Caco-2 (cell line): Measurements from ENCODE around the gene JTB. TPM values are rescaled to one million over a fixed set of nuclear protein-coding genes. Genes with fewer than 3 reads are reported as not detected.

Source experiments
- BruUV-seq: library from RNA; stranded (reverse); fragments of 400-500 nt; replicated peaks from 2 replicates; lab custom pipeline; 2021; lab: Mats Ljungman, UMichigan
- CTCF ChIA-PET: fragments of 300-600 bp; sonication (Branson Sonifier 250); formaldehyde crosslinking; loops from one replicate; lab custom pipeline; 2022; ENCODE audit warnings: antibody characterized with exemption; lab: Charles Lee
- POLR2A ChIA-PET: fragments of 300-600 bp; sonication (Branson Sonifier 250); formaldehyde crosslinking; loops from one replicate; lab custom pipeline; 2022; ENCODE audit warnings: antibody characterized with exemption; lab: Charles Lee
- DNase-seq, 2 experiments: peaks; one replicate each; pipeline versions ENCODE4 v3.0.0 to v3.0.0-alpha.2; 2020 to 2022
- H3K27me3 ChIP-seq: replicated peaks from 2 replicates; pipeline ENCODE4 v1.6.0; 2011; ENCODE audit warnings: low read length; ENCODE audit not compliant: control insufficient read depth, insufficient read depth
- H3K36me3 ChIP-seq: 2 replicates; pipeline ENCODE4 v1.5.1; 2011; ENCODE audit warnings: low read length; ENCODE audit not compliant: control insufficient read depth, insufficient read depth
- H3K4me1 ChIP-seq: fragments of 250-450 bp; sonication (Bioruptor Pico); 2 replicates; pipeline ENCODE4 v1.5.1; 2020; ENCODE audit warnings: mild to moderate bottlenecking
- H3K4me3 ChIP-seq: 2 replicates; pipeline ENCODE4 v1.5.1; 2011; ENCODE audit warnings: low read depth, mild to moderate bottlenecking, control low read depth, low read length
- H3K9me3 ChIP-seq: fragments of 250-450 bp; sonication (Bioruptor Pico); 2 replicates; pipeline ENCODE4 v1.5.1; 2020; ENCODE audit warnings: mild to moderate bottlenecking, moderate library complexity
- H3K27ac Mint-ChIP-seq: one replicate; pipeline ENCODE4 v1.8.0; 2022; ENCODE audit warnings: mixed read lengths; ENCODE audit not compliant: unreplicated experiment
- H3K27me3 Mint-ChIP-seq: one replicate; pipeline ENCODE4 v1.8.0; 2022; ENCODE audit warnings: mixed read lengths; ENCODE audit not compliant: insufficient read depth, unreplicated experiment
- H3K36me3 Mint-ChIP-seq: one replicate; pipeline ENCODE4 v1.8.0; 2022; ENCODE audit warnings: mild to moderate bottlenecking, mixed read lengths; ENCODE audit not compliant: insufficient read depth, unreplicated experiment
- H3K4me1 Mint-ChIP-seq: one replicate; pipeline ENCODE4 v1.8.0; 2022; ENCODE audit warnings: low read depth, mixed read lengths; ENCODE audit not compliant: unreplicated experiment
- H3K4me3 Mint-ChIP-seq: one replicate; pipeline ENCODE4 v1.8.0; 2022; ENCODE audit warnings: mild to moderate bottlenecking, moderate library complexity, mixed read lengths; ENCODE audit not compliant: unreplicated experiment
- H3K9me3 Mint-ChIP-seq: one replicate; pipeline ENCODE4 v1.8.0; 2022; ENCODE audit warnings: mixed read lengths; ENCODE audit not compliant: unreplicated experiment
- intact Hi-C: fragments of 100-400 bp; cut with micrococcal nuclease; formaldehyde crosslinking; loops from one replicate; pipeline ENCODE4 v1.10.0; 2022; ENCODE audit not compliant: unreplicated experiment
- total RNA-seq: library from RNA; stranded (reverse); gene quantifications from 2 replicates; pipeline ENCODE4 v1.2.3, GENCODE V29; 2022
- TF ChIP-seq, protein P1 (sequence below), 2 experiments: fragments of 200-600 bp in 1 of 2; IDR thresholded peaks; 1 replicate in 1 of 2; 2 replicates in 1 of 2; pipeline versions ENCODE4 v1.5.1 to v1.8.0; 2011 to 2022; ENCODE audit warnings: antibody characterized with exemption in 1 of 2, control low read depth in 1 of 2, inconsistent platforms in 1 of 2, low read depth in 1 of 2, low read length in 1 of 2, mild to moderate bottlenecking in 1 of 2, moderate library complexity in 1 of 2; ENCODE audit not compliant: insufficient read depth in 1 of 2, severe bottlenecking in 1 of 2, unreplicated experiment in 1 of 2

JTB gene
- total RNA-seq, 1 experiment from 2014 or later, result 123 TPM

DNA sequence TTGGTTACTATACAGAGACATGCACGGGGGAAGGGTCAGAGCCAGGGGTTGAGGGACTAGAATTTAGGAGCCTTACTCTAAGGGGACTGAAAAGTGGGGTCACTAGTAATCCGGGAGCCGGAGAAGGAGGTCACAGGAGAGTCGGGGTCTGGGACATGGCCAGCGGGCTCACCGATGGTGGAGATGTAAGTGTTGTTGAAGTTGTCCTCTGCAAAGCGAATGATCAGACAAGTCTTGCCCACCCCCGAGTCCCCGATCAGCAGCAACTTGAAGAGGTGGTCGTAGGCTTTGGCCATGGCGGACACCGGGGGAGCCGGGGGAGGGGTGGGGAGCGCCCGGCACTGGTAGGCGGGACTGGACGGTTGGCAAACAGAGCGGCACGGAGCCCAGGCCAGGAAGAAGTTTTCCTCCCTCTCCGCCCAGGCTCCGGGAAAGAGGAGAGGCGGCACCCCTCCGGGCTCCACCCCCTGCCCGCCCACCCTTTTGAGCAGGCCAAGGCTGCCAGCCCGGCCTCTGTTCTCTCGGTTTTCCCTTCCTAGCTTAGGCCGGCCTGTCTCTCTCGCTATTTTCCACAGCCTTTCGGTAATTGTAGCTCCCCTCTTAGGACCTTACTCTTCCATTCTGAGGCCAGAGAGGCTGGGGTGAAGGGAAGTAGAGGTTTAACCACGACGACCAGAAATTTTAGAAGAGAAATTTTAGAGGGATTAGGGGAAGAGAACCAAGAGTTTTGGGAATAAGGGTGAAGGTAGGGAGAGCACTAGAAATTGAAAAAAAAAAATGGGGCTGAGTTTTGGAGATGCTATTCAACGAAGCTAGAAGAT lies 8.7 kb upstream of the JTB start, which contains the start of gene RAB13:
Gene RAB13, minus strand, starts transcription at position 399 of the 821 bp plus-strand sequence. Its CDS starts 103 bp downstream, at position 296.
- Histone ChIP-seq H3K4me1 (peaks cover 17% of the 10 kb centered on the region), H3K36me3 (no peaks in the 10 kb centered on the region; the same call in 1 of the 2 replicates), H3K9me3 (no peaks in the 10 kb centered on the region), H3K27me3 (no peaks in the 10 kb centered on the region), H3K4me3 (peak within 1 kb of the TSS; percentile 48)
- H3K27me3 Mint-ChIP-seq, result peaks cover 3% of the 10 kb centered on the region
- H3K27ac Mint-ChIP-seq, result peak within 1 kb of the TSS; percentile 83
- H3K4me3 Mint-ChIP-seq, result peak within 1 kb of the TSS; percentile 93
- H3K36me3 Mint-ChIP-seq, result peaks cover 28% of the 10 kb centered on the region
- intact Hi-C loops, result loop anchor here (1.0 to 5.0 kb wide), 8 partner anchors 9 to 307 kb away; partner anchors contain the start of genes CREB3L4, DENND4B, JTB and NPR1
- POLR2A ChIA-PET, result interaction anchor here (0.6 to 1.5 kb wide), 7 partner anchors 8 to 633 kb away, joined by 3 to 14 read pairs (median 4); partner anchors contain the start of genes JTB and SLC39A1
- DNase-seq, result peak; percentile 81 to 87
- peaks cover 13% of the 10 kb centered on the region for H3K9me3 Mint-ChIP-seq
- TF ChIP-seq, protein P1, sequence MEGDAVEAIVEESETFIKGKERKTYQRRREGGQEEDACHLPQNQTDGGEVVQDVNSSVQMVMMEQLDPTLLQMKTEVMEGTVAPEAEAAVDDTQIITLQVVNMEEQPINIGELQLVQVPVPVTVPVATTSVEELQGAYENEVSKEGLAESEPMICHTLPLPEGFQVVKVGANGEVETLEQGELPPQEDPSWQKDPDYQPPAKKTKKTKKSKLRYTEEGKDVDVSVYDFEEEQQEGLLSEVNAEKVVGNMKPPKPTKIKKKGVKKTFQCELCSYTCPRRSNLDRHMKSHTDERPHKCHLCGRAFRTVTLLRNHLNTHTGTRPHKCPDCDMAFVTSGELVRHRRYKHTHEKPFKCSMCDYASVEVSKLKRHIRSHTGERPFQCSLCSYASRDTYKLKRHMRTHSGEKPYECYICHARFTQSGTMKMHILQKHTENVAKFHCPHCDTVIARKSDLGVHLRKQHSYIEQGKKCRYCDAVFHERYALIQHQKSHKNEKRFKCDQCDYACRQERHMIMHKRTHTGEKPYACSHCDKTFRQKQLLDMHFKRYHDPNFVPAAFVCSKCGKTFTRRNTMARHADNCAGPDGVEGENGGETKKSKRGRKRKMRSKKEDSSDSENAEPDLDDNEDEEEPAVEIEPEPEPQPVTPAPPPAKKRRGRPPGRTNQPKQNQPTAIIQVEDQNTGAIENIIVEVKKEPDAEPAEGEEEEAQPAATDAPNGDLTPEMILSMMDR (IDR thresholded peaks at IDR 0.05; ENCODE audit: insufficient read depth in 1 of 2, low read depth in 1 of 2, low read length in 1 of 2, severe bottlenecking in 1 of 2, unreplicated experiment in 1 of 2), result no peak
- CTCF ChIA-PET, result interaction anchor here (0.5 to 1.7 kb wide), 13 partner anchors 9 to 315 kb away, joined by 3 to 7 read pairs (median 3); partner anchors contain the start of genes CREB3L4, GATAD2B, ILF2 and INTS3
- H3K4me1 Mint-ChIP-seq, result peaks cover 27% of the 10 kb centered on the region
- no TSS peak for BruUV-seq

DNA sequence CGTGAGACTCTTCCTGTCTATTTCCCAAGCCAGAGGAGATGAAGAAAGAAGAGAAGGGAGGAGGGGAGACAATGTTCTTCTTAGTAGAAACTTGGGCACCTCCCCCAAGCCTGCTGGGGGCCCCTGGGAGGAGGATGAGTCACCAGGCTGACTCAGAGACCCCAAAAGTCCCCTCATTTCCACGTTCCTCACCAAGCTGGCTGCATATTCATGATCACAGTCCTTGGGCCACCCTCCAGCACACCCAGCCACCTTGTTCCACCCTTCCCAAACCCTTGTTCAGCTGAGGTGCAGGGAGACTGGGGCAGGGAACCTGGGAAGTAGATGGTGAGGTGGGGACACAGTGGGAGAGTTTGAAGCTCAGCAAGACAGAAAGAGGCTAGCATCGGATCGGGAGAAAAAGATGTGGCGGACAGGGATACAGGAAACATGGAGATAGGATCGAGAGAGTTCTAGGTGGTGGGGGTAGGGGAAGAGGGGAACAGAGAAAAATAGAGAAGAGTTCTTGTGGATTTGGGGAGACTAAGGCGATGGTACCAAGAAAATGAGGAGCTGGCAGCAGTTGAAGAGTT lies 8.0 kb upstream of the JTB start:
- Mint-ChIP-seq H3K9me3 (peaks cover 10% of the 10 kb centered on the region), H3K36me3 (peaks cover 21% of the 10 kb centered on the region), H3K27ac (peak overlapping the region; percentile 83), H3K27me3 (peaks cover under 1% of the 10 kb centered on the region), H3K4me1 (peaks cover 24% of the 10 kb centered on the region), H3K4me3 (peak overlapping the region; percentile 93)
- TF ChIP-seq, protein P1 (IDR thresholded peaks at IDR 0.05; ENCODE audit: insufficient read depth in 1 of 2, low read depth in 1 of 2, low read length in 1 of 2, severe bottlenecking in 1 of 2, unreplicated experiment in 1 of 2), result no peak
- Histone ChIP-seq H3K4me1 (peaks cover 17% of the 10 kb centered on the region), H3K4me3 (peak overlapping the region; percentile 48), H3K27me3 (no peaks in the 10 kb centered on the region), H3K9me3 (no peaks in the 10 kb centered on the region), H3K36me3 (no peaks in the 10 kb centered on the region; the same call in 1 of the 2 replicates)
- no TSS peak for BruUV-seq
- ChIA-PET POLR2A (interaction anchor here (0.9 to 1.4 kb wide), 3 partner anchors 10 to 22 kb away, joined by 3 to 14 read pairs (median 3); partner anchors contain the start of gene SLC39A1), CTCF (interaction anchor here (0.5 to 0.9 kb wide), 4 partner anchors 16 to 258 kb away, joined by 3 to 4 read pairs (median 3); partner anchors contain the start of genes CREB3L4 and INTS3)
- DNase-seq, result no peak
- intact Hi-C loops, result loop anchor here (5.0 kb wide), 1 partner anchor 203 kb away; no protein-coding TSS in a partner anchor
